ENCODE measurements around the gene PTPRT. TPM values are rescaled to one million over a fixed set of nuclear protein-coding genes. Genes with fewer than 3 reads are reported as not detected.
A peak's percentile ranks its signal among the peaks of the same experiment; 100 is the strongest.

Gene PTPRT
- total RNA-seq, 1 donor from 2014 or later, result not detected

GRCh38 chr20:42485556-42485955 is 704.1 kb downstream of the PTPRT start:
- Mint-ChIP-seq H3K9me3 (ENCODE audit: unreplicated experiment) (peaks cover 11% of the 10 kb centered on the region), H3K4me3 (ENCODE audit: unreplicated experiment) (no peak overlapping the region), H3K27me3 (ENCODE audit: unreplicated experiment) (no peaks in the 10 kb centered on the region), H3K4me1 (ENCODE audit: unreplicated experiment) (no peaks in the 10 kb centered on the region), H3K27ac (ENCODE audit: unreplicated experiment) (no peak overlapping the region), H3K36me3 (ENCODE audit: unreplicated experiment) (no peaks in the 10 kb centered on the region)
- TF ChIP-seq CTCF (IDR thresholded peaks at IDR 0.05), result no peak
- no peak for DNase-seq (ENCODE audit: extremely low spot score, unreplicated experiment)

DNA sequence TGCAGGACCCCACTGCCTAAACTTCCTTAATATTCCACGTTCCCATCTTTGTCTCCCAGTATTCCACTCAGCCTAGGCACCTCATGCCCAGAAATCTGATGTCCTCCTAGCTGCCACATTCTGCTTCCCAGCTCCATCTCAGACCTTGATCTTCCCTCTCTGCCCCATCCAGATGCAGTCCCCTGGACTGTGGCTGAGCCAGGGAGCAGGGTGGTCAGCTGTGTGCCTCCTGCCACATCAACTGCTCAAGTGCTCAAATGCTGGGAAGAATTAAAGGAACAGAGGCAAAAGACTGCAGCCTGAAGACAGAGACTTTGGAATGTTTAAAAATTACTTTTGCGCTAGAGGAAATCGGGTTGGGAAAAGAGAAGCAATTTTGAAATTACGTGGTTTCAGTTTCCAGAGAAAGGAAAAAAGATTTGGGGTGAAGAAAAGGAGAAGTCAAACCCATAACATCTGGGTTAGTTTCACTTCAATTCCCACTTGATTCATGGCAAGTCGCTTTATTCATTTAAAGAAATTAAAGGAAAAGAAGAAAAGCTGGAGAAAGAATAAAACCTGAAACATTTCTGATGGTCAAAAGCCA is 704.8 kb downstream of the PTPRT start:
- Mint-ChIP-seq H3K4me3 (ENCODE audit: unreplicated experiment) (no peak overlapping the region), H3K27me3 (ENCODE audit: unreplicated experiment) (no peaks in the 10 kb centered on the region), H3K36me3 (ENCODE audit: unreplicated experiment) (no peaks in the 10 kb centered on the region), H3K27ac (ENCODE audit: unreplicated experiment) (no peak overlapping the region), H3K4me1 (ENCODE audit: unreplicated experiment) (no peaks in the 10 kb centered on the region), H3K9me3 (ENCODE audit: unreplicated experiment) (peaks cover 11% of the 10 kb centered on the region)
- TF ChIP-seq CTCF (IDR thresholded peaks at IDR 0.05), result no peak
- no peak for DNase-seq (ENCODE audit: extremely low spot score, unreplicated experiment)

- no peak for TF ChIP-seq CTCF (IDR thresholded peaks at IDR 0.05)
These were observed 705.4 kb downstream of the PTPRT start for GRCh38 chr20:42484335-42484734.

DNA sequence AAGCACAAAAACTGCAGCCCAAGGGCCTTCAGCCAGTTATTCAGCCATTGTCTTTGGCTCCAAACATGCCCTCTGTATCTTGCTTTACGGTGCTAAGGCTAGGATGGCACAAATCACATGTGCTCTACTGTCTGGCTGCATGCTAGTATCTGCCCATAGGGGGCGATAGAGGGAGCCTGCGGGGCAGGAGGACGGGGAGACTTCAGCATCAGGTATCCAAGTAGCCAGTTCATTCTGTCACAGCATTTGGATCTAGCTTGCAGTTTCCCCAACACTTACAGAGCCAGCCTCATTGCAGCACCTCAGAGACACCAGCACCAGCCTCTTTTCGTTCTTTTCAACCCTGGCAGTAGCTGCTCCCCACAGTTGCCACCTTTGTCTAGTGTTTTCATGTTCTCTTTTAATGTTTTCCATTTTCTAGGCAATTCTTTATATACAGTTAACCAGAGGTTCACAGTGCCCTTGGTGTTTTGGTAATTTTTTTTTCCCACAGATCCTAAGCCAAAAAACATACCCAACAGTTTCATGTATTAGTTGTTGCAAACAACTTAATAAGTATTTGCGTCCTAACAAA is 705.9 kb downstream of the PTPRT start:
- Mint-ChIP-seq H3K4me3 (ENCODE audit: unreplicated experiment) (no peak overlapping the region), H3K27ac (ENCODE audit: unreplicated experiment) (no peak overlapping the region), H3K9me3 (ENCODE audit: unreplicated experiment) (peaks cover 11% of the 10 kb centered on the region), H3K4me1 (ENCODE audit: unreplicated experiment) (no peaks in the 10 kb centered on the region), H3K27me3 (ENCODE audit: unreplicated experiment) (no peaks in the 10 kb centered on the region), H3K36me3 (ENCODE audit: unreplicated experiment) (no peaks in the 10 kb centered on the region)
- no peak for DNase-seq (ENCODE audit: extremely low spot score, unreplicated experiment)
- peak; percentile 9 for TF ChIP-seq CTCF (IDR thresholded peaks at IDR 0.05)

More at GRCh38 chr20:42484335-42484734, 705.4 kb downstream of the PTPRT start:
- Mint-ChIP-seq H3K27ac (ENCODE audit: unreplicated experiment) (no peak overlapping the region), H3K9me3 (ENCODE audit: unreplicated experiment) (peaks cover 11% of the 10 kb centered on the region), H3K27me3 (ENCODE audit: unreplicated experiment) (no peaks in the 10 kb centered on the region), H3K4me1 (ENCODE audit: unreplicated experiment) (no peaks in the 10 kb centered on the region), H3K36me3 (ENCODE audit: unreplicated experiment) (no peaks in the 10 kb centered on the region), H3K4me3 (ENCODE audit: unreplicated experiment) (no peak overlapping the region)
- DNase-seq (ENCODE audit: extremely low spot score, unreplicated experiment), result no peak

DNA sequence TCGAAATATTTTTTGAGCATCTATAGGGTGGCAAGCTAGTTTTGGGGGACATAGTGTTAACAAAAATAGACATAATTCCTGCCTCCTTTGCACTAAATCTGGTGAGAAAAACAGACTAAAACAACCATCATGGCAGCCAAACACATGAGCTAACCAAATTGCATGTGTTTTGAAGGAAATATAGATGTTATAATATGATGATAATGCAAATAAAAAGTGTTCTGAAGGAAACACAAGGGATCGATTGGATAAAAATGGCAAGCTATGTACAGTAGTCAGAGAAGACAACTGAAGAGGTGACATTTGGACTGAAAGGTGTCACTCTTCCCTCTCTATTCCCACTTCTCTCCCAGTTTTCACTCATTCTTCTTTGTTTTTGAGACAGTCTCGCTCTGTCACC is 706.9 kb downstream of the PTPRT start:
- TF ChIP-seq CTCF (IDR thresholded peaks at IDR 0.05), result no peak
- H3K27ac Mint-ChIP-seq (ENCODE audit: unreplicated experiment), result no peak overlapping the region
- H3K9me3 Mint-ChIP-seq (ENCODE audit: unreplicated experiment), result peaks cover 11% of the 10 kb centered on the region
- no peak for DNase-seq (ENCODE audit: extremely low spot score, unreplicated experiment)
- H3K4me1 Mint-ChIP-seq (ENCODE audit: unreplicated experiment), result no peaks in the 10 kb centered on the region
- H3K4me3 Mint-ChIP-seq (ENCODE audit: unreplicated experiment), result no peak overlapping the region
- no peaks in the 10 kb centered on the region for H3K36me3 Mint-ChIP-seq (ENCODE audit: unreplicated experiment)
- H3K27me3 Mint-ChIP-seq (ENCODE audit: unreplicated experiment), result no peaks in the 10 kb centered on the region
